GM12878 (cell line): ENCODE measurements around the gene TPRN. TPM values are rescaled to one million over a fixed set of nuclear protein-coding genes. Genes with fewer than 3 reads are reported as not detected.
A peak's percentile ranks its signal among the peaks of the same experiment; 100 is the strongest.

Experiments used
- ASH2L ChIP-seq: fragments of 300-600, 200-600 bp; sonication (generic); IDR thresholded peaks from 2 replicates; pipeline ENCODE4 v1.6.1; 2017; ENCODE audit warnings: low read depth, mild to moderate bottlenecking, borderline replicate concordance
- BACH1 ChIP-seq: fragments of 450-650 bp; IDR thresholded peaks from 2 replicates; pipeline ENCODE4 v1.6.1; 2017; ENCODE audit warnings: mild to moderate bottlenecking, borderline replicate concordance
- BCL11A ChIP-seq: IDR thresholded peaks from 2 replicates; pipeline ENCODE4 v1.6.1; 2011; ENCODE audit warnings: low read depth, low read length
- CHD2 ChIP-seq: IDR thresholded peaks from 2 replicates; pipeline ENCODE4 v1.6.1; 2011; ENCODE audit warnings: low read depth, low read length, improper control_type of control experiment, borderline replicate concordance
- GATAD2B ChIP-seq: fragments of 450-650 bp; conservative IDR thresholded peaks from 2 replicates; pipeline ENCODE4 v1.6.1; 2017; ENCODE audit warnings: low read depth, mild to moderate bottlenecking, moderate library complexity
- KLF5 ChIP-seq: fragments of 450-650 bp; IDR thresholded peaks from 2 replicates; pipeline ENCODE4 v1.6.1; 2014; ENCODE audit warnings: mild to moderate bottlenecking; ENCODE audit not compliant: partially characterized antibody
- MTA2 ChIP-seq: fragments of 450-650 bp; IDR thresholded peaks from 2 replicates; pipeline ENCODE4 v1.6.1; 2016; ENCODE audit warnings: low read depth, mild to moderate bottlenecking, moderate library complexity
- NR2F1 ChIP-seq: fragments of 450-650 bp; conservative IDR thresholded peaks from 2 replicates; pipeline ENCODE4 v1.6.1; 2017; ENCODE audit warnings: mild to moderate bottlenecking
- SMARCA5 ChIP-seq: fragments of 450-650 bp; IDR thresholded peaks from 2 replicates; pipeline ENCODE4 v1.6.1; 2017; ENCODE audit warnings: mild to moderate bottlenecking
- SREBF1 ChIP-seq: IDR thresholded peaks from 2 replicates; pipeline ENCODE4 v1.6.1; 2012; ENCODE audit warnings: mild to moderate bottlenecking, low read length
- TCF12 ChIP-seq: IDR thresholded peaks from 2 replicates; pipeline ENCODE4 v1.6.1; 2011; ENCODE audit warnings: low read depth, mild to moderate bottlenecking, low read length
- YY1 ChIP-seq: IDR thresholded peaks from 2 replicates; pipeline ENCODE4 v1.6.1; 2011; ENCODE audit warnings: low read depth, mild to moderate bottlenecking, low read length
- polyA plus RNA-seq, 11 experiments: library from polyadenylated mRNA; depleted of rRNA in 4 of 11; unstranded in 6 of 11; stranded (reverse) in 5 of 11; fragments of >200 nt; fragmentation: Nextera tagmentation in 4 of 11; fragmentation: Illumina TruSeq in 1 of 11; extraction: Ambion mirVana in 4 of 11; extraction: Trizol in 1 of 11; gene quantifications; 1 replicate in 1 of 11; 2 replicates in 10 of 11; pipeline versions ENCODE4 v1.2.1 to v1.2.3, GENCODE V29; 2011 to 2016; ENCODE audit warnings: inconsistent platforms in 2 of 11, missing spikeins in 2 of 11, low read depth in 1 of 11
- total RNA-seq, 4 experiments: library from RNA; depleted of rRNA in 3 of 4; stranded (reverse); fragments of >200 nt in 3 of 4; fragmentation: Illumina TruSeq in 1 of 4; extraction: Trizol in 1 of 4; gene quantifications; 2 replicates each; pipeline versions ENCODE4 v1.2.1 to v1.2.3, GENCODE V29; 2013 to 2021
- TF ChIP-seq, protein P1 (sequence below): fragments of 450-650 bp; conservative IDR thresholded peaks from 2 replicates; pipeline ENCODE4 v1.6.1; 2017; ENCODE audit warnings: mild to moderate bottlenecking, moderate library complexity
- TF ChIP-seq, protein P2 (sequence below): fragments of 450-650 bp; formaldehyde crosslinking; IDR thresholded peaks from 2 replicates; pipeline ENCODE4 v1.4.0; 2022; ENCODE audit warnings: mild to moderate bottlenecking, moderate library complexity
- TF ChIP-seq, protein P3 (sequence below): IDR thresholded peaks from 2 replicates; pipeline ENCODE4 v1.6.1; 2011; ENCODE audit warnings: borderline replicate concordance, low read depth, mild to moderate bottlenecking, moderate library complexity, mixed read lengths, low read length; ENCODE audit not compliant: insufficient read depth; ENCODE audit errors: extremely low read length
- TF ChIP-seq, protein P4 (sequence below): IDR thresholded peaks from 2 replicates; pipeline ENCODE4 v1.6.1; 2012; ENCODE audit warnings: low read depth, low read length, improper control_type of control experiment

TPRN gene
- total and polyA plus RNA-seq, 10 of the 15 experiments (the other 5 are each of a cell fraction or from before 2014, with no cell fraction given), result 0.18 to 19.5 (median 3.1) TPM

DNA sequence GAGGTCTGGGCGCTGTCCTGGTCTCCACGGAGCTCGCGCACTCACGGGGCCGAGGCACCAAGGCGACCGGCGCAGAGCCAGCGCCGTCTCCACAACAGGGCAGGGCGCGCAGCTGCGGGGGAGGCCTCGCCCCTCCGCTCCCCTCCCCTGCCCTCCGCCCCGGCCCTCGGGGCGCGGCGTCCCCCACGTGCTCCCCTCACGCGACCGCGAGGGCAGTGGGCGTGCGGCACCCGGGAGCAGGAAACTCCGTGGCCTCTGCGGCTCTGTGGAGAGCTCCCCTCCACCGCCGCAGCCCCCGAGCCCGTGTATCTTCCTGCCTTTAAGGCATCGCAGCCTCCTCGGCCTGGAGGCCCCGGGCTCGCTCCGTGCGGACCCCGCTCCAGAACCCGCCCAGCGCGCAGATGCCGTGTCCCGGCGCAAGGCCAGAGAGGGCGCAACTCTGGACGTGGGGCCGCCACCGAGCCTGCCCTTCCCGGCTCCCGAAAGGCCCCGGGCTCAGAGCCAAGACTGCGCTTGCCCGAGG, 39.8 kb upstream of the TPRN start (continued):
- TF ChIP-seq SREBF1 (no peak), MTA2 (no peak), ASH2L (no peak), GATAD2B (peak; percentile 99), BACH1 (peak; percentile 98), KLF5 (no peak), NR2F1 (peak; percentile 91), BCL11A (0 out of 2 replicates have a peak, but pooled peaks have one; percentile 23), TCF12 (0 out of 2 replicates have a peak, but pooled peaks have one; percentile 33), SMARCA5 (peak; percentile 93; the same call in 1 of the 2 replicates), YY1 (0 out of 2 replicates have a peak, but pooled peaks have one; percentile 11), CHD2 (no peak)
- TF ChIP-seq, protein P1, sequence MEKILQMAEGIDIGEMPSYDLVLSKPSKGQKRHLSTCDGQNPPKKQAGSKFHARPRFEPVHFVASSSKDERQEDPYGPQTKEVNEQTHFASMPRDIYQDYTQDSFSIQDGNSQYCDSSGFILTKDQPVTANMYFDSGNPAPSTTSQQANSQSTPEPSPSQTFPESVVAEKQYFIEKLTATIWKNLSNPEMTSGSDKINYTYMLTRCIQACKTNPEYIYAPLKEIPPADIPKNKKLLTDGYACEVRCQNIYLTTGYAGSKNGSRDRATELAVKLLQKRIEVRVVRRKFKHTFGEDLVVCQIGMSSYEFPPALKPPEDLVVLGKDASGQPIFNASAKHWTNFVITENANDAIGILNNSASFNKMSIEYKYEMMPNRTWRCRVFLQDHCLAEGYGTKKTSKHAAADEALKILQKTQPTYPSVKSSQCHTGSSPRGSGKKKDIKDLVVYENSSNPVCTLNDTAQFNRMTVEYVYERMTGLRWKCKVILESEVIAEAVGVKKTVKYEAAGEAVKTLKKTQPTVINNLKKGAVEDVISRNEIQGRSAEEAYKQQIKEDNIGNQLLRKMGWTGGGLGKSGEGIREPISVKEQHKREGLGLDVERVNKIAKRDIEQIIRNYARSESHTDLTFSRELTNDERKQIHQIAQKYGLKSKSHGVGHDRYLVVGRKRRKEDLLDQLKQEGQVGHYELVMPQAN, result peak; percentile 95
- TF ChIP-seq, protein P2, sequence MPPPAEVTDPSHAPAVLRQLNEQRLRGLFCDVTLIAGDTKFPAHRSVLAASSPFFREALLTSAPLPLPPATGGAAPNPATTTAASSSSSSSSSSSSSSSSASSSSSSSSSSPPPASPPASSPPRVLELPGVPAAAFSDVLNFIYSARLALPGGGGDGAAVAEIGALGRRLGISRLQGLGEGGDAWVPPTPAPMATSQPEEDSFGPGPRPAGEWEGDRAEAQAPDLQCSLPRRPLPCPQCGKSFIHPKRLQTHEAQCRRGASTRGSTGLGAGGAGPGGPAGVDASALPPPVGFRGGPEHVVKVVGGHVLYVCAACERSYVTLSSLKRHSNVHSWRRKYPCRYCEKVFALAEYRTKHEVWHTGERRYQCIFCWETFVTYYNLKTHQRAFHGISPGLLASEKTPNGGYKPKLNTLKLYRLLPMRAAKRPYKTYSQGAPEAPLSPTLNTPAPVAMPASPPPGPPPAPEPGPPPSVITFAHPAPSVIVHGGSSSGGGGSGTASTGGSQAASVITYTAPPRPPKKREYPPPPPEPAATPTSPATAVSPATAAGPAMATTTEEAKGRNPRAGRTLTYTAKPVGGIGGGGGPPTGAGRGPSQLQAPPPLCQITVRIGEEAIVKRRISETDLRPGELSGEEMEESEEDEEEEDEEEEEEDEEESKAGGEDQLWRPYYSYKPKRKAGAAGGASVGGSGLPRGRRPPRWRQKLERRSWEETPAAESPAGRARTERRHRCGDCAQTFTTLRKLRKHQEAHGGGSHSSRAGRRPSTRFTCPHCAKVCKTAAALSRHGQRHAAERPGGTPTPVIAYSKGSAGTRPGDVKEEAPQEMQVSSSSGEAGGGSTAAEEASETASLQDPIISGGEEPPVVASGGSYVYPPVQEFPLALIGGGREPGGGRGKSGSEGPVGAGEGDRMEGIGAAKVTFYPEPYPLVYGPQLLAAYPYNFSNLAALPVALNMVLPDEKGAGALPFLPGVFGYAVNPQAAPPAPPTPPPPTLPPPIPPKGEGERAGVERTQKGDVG (CRISPR knock-in tag), result no peak
- TF ChIP-seq, protein P3, sequence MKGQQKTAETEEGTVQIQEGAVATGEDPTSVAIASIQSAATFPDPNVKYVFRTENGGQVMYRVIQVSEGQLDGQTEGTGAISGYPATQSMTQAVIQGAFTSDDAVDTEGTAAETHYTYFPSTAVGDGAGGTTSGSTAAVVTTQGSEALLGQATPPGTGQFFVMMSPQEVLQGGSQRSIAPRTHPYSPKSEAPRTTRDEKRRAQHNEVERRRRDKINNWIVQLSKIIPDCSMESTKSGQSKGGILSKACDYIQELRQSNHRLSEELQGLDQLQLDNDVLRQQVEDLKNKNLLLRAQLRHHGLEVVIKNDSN, result no peak
- TF ChIP-seq, protein P4, sequence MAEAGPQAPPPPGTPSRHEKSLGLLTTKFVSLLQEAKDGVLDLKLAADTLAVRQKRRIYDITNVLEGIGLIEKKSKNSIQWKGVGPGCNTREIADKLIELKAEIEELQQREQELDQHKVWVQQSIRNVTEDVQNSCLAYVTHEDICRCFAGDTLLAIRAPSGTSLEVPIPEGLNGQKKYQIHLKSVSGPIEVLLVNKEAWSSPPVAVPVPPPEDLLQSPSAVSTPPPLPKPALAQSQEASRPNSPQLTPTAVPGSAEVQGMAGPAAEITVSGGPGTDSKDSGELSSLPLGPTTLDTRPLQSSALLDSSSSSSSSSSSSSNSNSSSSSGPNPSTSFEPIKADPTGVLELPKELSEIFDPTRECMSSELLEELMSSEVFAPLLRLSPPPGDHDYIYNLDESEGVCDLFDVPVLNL, result no peak
